Measurements from ENCODE around the gene ARF5.

DNA sequence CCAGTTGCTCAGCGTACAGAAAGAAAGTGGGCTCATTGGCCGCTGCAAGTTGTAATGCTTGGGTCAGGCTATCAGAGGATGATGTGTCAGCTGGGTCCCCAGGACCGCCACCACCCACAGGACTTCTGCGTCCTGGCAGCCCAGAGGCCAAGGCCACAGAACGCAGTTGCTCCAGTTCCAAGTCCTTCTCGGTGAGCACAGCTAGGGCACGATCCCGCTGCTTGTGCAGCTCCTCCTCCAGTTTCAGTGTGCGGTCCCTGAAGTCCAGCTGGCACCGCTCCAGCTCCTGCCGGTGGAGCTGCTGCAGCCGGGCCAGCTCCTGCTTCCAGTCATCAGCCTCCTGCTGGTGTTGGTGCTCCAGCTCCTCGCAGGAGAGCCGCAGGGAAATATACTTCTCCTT is 5.8 kb upstream of the ARF5 start:
- TF ChIP-seq RAD21 (IDR thresholded peaks at IDR 0.05 in 1 of 2, conservative IDR thresholded peaks at IDR 0.05 in 1 of 2; ENCODE audit: low read depth in 2 of 2, low read length in 2 of 2), result no peak
- TF ChIP-seq, protein P1, sequence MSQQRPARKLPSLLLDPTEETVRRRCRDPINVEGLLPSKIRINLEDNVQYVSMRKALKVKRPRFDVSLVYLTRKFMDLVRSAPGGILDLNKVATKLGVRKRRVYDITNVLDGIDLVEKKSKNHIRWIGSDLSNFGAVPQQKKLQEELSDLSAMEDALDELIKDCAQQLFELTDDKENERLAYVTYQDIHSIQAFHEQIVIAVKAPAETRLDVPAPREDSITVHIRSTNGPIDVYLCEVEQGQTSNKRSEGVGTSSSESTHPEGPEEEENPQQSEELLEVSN (IDR thresholded peaks at IDR 0.05), result no peak
- no peak for TF ChIP-seq TAF7 (optimal IDR thresholded peaks at IDR 0.05; ENCODE audit: borderline replicate concordance, low read depth, low read length)
- TF ChIP-seq RFX5 (IDR thresholded peaks at IDR 0.05; ENCODE audit: borderline replicate concordance, low read depth, low read length), result no peak
- TF ChIP-seq JUND (IDR thresholded peaks at IDR 0.05; ENCODE audit: low read length), result no peak
- TF ChIP-seq SP1 (IDR thresholded peaks at IDR 0.05; ENCODE audit: low read depth, low read length), result no peak
- TF ChIP-seq SP2 (IDR thresholded peaks at IDR 0.05; ENCODE audit: low read length), result no peak
- TF ChIP-seq ZNF274 (IDR thresholded peaks at IDR 0.05; ENCODE audit: borderline replicate concordance, extremely low read depth, low read length), result no peak
